HG02642 (cell line): ENCODE measurements around the gene SGSM2.
"Not testable (repeated sequence)": the region's sequence is repeated elsewhere in the genome, so short reads cannot be mapped to it uniquely, and the experiment has no call there.

Source experiments
- ATAC-seq: cut with Tn5 transposase; IDR thresholded peaks from one replicate; pipeline ENCODE4 v1.9.1; 2021; ENCODE audit warnings: mild to moderate bottlenecking; ENCODE audit not compliant: unreplicated experiment, poor library complexity

Gene SGSM2, protein sequence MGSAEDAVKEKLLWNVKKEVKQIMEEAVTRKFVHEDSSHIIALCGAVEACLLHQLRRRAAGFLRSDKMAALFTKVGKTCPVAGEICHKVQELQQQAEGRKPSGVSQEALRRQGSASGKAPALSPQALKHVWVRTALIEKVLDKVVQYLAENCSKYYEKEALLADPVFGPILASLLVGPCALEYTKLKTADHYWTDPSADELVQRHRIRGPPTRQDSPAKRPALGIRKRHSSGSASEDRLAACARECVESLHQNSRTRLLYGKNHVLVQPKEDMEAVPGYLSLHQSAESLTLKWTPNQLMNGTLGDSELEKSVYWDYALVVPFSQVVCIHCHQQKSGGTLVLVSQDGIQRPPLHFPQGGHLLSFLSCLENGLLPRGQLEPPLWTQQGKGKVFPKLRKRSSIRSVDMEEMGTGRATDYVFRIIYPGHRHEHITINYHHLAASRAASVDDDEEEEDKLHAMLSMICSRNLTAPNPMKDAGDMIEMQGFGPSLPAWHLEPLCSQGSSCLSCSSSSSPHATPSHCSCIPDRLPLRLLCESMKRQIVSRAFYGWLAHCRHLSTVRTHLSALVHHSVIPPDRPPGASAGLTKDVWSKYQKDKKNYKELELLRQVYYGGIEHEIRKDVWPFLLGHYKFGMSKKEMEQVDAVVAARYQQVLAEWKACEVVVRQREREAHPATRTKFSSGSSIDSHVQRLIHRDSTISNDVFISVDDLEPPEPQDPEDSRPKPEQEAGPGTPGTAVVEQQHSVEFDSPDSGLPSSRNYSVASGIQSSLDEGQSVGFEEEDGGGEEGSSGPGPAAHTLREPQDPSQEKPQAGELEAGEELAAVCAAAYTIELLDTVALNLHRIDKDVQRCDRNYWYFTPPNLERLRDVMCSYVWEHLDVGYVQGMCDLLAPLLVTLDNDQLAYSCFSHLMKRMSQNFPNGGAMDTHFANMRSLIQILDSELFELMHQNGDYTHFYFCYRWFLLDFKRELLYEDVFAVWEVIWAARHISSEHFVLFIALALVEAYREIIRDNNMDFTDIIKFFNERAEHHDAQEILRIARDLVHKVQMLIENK

GRCh38 chr17:2336852-2337543 is at the start of gene SGSM2:
TSS of gene SGSM2 (plus strand) at chr17:2337501. CDS start at chr17:2337689, 188 bp downstream.
- ATAC-seq, result peak; percentile 37

GRCh38 chr17:2289878-2290478 is 47.3 kb upstream of the SGSM2 start:
- ATAC-seq, result no peak

- no peak for ATAC-seq
Measured at GRCh38 chr17:2292100-2292499, 45.2 kb upstream of the SGSM2 start.

DNA sequence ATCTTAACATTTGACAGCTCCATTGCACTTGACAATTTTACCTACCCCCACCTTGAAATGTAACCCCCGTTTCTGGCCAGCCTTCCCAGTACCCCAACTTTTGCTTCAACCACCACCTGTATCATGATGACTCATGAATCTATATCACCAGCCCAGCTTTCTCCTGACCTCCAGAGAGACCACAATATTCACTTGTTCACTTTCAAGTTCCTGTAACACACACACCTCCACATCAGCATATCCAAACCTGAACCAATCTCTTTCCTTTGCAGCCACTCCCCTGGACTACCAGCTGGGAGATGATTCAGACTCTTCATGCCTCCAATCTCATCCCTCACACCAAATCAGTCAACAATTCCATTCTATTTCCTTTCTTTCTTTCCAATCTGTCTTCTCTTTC is 41.7 kb upstream of the SGSM2 start:
- ATAC-seq, result no peak

- ATAC-seq, result no peak
Measured at GRCh38 chr17:2297023-2297422, 40.3 kb upstream of the SGSM2 start.

DNA sequence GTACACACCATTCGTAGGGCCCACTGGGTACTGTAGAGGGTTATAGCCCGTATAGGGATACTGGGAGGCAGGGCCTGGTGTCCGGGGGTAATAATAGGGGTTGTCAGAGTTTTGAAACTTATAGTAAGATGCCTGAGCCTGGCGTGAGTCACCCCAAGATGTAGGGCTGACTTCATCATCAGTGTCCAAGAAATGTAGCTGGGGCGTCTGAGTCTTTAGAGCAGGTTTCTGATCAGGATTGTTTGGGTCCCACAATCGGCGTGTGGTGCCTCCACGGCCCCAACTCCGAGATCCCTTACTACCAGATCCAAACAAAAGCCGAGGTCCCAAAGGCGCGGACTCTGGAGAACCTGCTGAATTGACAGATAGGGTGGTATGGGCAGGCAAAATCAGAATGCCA is 38.2 kb upstream of the SGSM2 start:
- no peak for ATAC-seq

DNA sequence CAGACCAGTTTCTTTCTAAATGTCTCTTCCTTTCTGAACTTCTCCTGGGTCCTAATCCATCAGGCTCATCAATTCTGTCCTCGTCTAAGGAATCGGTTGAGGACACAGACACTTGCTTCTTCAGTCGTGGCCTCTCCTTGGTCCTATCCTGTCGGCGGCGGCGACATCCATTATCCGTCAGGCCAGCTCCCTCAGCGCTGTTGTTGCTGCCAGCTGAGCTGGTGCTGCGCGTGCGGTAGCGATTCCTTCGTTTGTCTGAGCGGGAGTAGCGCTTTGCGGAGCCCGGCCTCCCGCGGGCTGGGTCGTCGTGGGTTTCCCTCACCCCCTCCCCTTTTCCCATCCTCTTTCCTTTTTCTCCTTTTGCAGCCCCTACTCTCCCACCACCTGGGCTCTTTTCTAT is 37.5 kb upstream of the SGSM2 start:
- no peak for ATAC-seq

DNA sequence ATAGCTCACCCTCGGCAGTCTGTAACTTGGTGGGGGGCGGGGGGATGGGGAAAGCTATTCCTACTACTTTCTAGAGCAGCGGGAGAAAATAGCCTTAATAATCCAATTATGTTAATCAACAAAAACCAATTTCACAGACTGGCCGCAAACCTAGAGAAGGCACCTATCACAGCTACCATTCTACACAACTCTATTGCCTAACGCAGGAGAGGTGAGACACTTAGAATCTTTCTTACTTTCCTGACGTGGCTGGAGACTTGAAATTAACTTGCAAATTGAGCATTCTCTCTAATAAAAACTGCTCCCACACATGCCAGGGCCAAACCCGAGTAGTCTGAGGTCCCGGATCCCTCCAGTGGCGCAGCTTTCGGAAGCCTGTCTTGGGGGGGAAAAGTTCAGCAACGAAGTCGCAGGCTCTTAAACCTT is 34.5 kb upstream of the SGSM2 start:
- no peak for ATAC-seq

DNA sequence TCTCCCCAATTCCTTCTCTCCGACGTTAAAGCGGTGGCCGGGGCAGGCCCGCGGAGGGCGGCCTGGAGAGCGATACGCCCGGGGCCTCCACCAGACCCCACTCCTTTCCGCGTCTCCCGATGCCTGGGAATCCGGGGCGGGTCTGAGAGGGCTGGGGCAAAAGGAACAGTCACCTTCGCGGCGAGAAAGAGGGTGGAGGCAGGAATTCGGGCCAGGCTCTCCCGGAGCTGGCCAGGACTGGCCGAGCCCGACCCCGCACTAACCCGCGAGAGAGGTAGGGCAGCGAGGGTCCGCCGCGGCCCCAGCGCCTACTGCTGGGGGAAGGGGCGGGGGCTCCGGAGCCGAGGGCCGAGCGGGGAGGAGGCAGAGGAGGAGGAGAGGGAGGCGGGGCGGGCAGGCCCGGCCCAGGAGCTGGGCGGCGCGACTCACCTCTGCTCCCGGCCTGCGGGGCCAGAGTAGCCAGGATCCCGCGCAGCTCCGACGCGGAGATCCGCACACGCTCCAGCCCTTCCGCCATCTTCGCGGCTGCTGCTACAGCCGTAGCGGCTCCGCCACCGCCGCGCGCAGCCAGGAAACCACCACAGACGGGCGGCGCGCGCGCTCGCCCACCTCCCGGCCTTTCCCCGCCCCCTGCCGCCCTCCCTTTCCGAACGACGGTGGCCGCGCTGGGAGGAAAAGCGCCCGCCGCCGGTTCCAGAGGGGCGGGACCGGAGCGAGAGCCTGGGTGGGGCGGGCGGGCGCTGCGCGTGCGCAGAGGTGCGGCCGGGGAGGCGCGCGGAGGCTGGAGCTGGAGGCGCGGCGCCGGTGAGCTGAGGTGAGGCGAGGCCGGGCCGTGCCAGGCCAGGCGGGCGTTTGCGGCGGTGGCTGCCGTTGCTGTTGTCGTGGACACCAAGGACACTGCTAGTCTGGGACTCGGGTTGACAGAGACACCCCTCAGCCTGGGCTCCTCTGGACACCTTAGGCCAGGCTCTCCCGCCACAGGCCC is 33.8 kb upstream of the SGSM2 start, which contains the start of the genes SMG6 and SRR:
Gene SMG6 (minus strand): TSS at position 582 of the 985 bp plus-strand sequence. CDS start 65 bp downstream, at position 517.
Gene SRR (plus strand): TSS at position 747 of the 985 bp plus-strand sequence. CDS start 11,611 bp downstream, outside the sequence.
- peak; percentile 82 for ATAC-seq

DNA sequence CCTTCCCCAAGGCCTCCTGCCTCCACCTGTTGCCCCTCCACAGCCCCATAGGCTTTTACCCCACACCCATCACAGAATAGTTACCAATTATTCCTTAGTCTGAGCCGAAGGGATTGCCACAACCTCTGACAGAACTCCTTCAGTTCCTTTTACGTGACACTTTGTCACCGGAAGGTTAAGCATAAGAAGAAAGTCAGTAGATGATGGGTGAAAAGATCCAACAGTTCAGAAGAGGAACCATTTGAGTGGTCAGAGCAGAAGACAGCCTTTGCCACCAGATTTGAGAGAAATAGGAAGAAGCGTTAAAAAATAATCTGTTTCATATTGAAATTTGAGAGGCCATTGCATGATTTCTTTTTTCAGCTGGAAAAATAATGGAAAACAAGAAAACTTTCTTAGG is 32.4 kb upstream of the SGSM2 start:
- no peak for ATAC-seq

GRCh38 chr17:2309338-2310154 is 27.8 kb upstream of the SGSM2 start:
- ATAC-seq, result no peak

GRCh38 chr17:2312736-2313135 is 24.6 kb upstream of the SGSM2 start:
- ATAC-seq, result no peak

GRCh38 chr17:2316916-2317205 is 20.4 kb upstream of the SGSM2 start:
- ATAC-seq, result not testable (repeated sequence)

GRCh38 chr17:2317796-2318195 is 19.5 kb upstream of the SGSM2 start:
- no peak for ATAC-seq

DNA sequence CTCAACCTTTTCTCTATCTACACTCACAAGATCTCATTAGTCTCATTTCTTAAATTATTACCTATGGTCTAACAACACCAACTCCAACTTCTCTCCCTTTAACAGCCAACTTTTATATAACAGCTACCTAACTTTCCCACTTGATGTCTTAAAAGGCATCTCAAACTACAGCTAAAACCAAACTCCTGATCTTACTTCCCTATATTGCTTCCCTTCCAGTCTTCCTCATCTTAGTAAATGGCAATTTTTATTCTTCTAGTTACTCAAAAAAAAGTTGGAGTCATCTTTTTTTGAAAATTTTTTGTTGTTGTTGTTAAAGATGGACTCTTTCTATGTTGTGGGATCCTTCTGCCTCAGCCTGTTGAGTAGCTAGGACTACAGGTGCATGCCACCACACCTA is 18.2 kb upstream of the SGSM2 start:
- ATAC-seq, result no peak

- no peak for ATAC-seq
Measured at GRCh38 chr17:2321399-2321798, 15.9 kb upstream of the SGSM2 start.

DNA sequence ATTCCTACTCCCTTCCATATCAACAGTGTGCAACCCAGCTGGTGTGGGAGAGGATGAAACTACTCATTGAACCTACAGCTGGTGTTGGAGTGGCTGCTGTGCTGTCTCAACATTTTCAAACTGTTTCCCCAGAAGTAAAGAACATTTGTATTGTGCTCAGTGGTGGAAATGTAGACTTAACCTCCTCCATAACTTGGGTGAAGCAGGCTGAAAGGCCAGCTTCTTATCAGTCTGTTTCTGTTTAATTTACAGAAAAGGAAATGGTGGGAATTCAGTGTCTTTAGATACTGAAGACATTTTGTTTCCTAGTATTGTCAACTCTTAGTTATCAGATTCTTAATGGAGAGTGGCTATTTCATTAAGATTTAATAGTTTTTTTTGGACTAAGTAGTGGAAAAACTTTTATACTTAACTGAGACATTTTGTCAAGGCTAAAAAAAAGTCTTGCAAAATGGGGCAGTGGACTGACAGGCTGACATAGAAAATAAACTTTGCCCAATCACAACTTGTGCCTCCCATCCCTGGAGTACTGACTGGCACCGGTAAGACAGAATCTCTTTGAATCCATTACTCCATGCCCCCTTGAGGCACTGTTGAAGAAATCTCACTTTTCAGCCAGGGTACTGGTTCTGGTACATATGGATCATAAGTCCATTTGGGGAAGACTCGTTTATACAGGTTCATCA is 13.5 kb upstream of the SGSM2 start:
- ATAC-seq, result no peak
